Measurements from ENCODE around the gene CACNA1B. TPM values are rescaled to one million over a fixed set of nuclear protein-coding genes. Genes with fewer than 3 reads are reported as not detected.

The CACNA1B gene
- total RNA-seq, 1 experiment from 2014 or later = 1.7 TPM

DNA sequence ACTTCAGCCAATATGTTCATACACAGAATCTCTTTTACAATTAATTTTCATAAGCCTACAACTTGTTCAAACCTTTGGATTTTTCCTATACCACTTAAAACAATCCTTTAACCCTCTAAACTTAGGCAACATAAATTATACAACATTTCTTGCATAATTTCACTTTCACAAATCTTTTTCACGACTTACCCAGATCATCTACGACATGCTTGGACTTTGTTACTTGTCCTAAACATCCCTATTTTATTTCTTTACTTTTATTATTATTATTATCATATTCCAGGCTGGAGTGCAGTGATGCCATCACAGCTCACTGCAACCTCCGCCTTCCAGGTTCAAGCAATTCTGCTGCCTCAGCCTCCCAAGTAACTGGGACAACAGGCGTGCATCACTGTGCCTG is 68.0 kb downstream of the CACNA1B start:
- H3K4me1 ChIP-seq (ENCODE audit: control insufficient read depth in 1 of 2, insufficient read depth in 2 of 2, low read length in 2 of 2) = no peaks in the 10 kb centered on the region
- H3K4me2 ChIP-seq (ENCODE audit: low read length) = no peak overlapping the region
- no peaks in the 10 kb centered on the region for H3K9me2 ChIP-seq (ENCODE audit: insufficient read depth)
- ATAC-seq (no peak), DNase-seq (ENCODE audit: low read depth, low spot score) (no peak)
- H2AFZ ChIP-seq (ENCODE audit: low read depth, low read length, poor library complexity, severe bottlenecking) = no peak overlapping the region
- H3K79me2 ChIP-seq (ENCODE audit: insufficient read depth, low read length) = no peaks in the 10 kb centered on the region
- intact Hi-C loops (cut with micrococcal nuclease) = no loop called here
- no peaks in the 10 kb centered on the region for H3K36me3 ChIP-seq (ENCODE audit: control insufficient read depth in 1 of 2, insufficient read depth in 2 of 2, low read length in 2 of 2)
- no peaks in the 10 kb centered on the region for H4K20me1 ChIP-seq (ENCODE audit: insufficient read depth)
- TF ChIP-seq TCF7L2 (IDR thresholded peaks at IDR 0.05; ENCODE audit: borderline replicate concordance, extremely low read depth, insufficient read depth, insufficient read length) (no peak), CBX3 (IDR thresholded peaks at IDR 0.05; ENCODE audit: low read depth) (peak; percentile 53; the same call in 1 of the 2 replicates)
- H3K27ac ChIP-seq (ENCODE audit: low read depth, low read length) = no peak overlapping the region
- ChIA-PET POLR2A (no interaction called here), RAD21 (ENCODE audit: low non-redundant PET in 1 of 2, low total read pairs in 2 of 2, uncharacterized antibody in 2 of 2, unreplicated experiment in 2 of 2) (no interaction called here), CTCF (no interaction called here)
- H3K4me3 ChIP-seq (replicated peaks in 1 of 2; ENCODE audit: low read depth in 1 of 2, low read length in 2 of 2) = no peak overlapping the region
- H3K9me3 ChIP-seq (ENCODE audit: control insufficient read depth in 1 of 2, insufficient read depth in 1 of 2, low read depth in 1 of 2, low read length in 2 of 2) = peaks cover 31 to 35% of the 10 kb centered on the region in 2 experiments; a peak in 3 of 4 replicates
- H3K9ac ChIP-seq (ENCODE audit: low read length) = no peak overlapping the region
- H3K27me3 ChIP-seq (ENCODE audit: insufficient read depth, low read length) = no peaks in the 10 kb centered on the region
- no TSS peak for BruUV-seq (replicated peaks)

DNA sequence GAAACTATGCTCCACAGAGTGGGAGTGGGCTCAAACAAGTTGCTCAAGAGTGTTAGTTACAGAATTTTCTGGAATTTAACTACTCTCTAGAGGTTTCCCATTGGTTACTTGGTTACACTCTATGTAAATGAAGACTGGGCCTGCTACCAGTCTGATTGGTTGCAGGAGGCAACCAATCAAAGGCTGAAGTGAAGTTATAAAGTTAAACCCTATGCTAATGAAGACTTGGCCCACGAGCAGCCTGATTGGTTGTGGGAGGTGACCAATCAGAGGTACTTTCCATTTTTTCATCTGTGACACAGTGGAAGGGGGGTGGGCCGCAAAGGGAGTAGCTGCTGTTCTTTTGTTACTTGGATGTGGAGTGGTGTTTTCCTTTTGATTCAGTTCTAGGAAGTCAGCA is 69.4 kb downstream of the CACNA1B start:
- TF ChIP-seq ZNF274 (IDR thresholded peaks at IDR 0.05; ENCODE audit: low read depth, low read length) (no peak), SIN3A (IDR thresholded peaks at IDR 0.05; ENCODE audit: low read depth) (no peak), EZH2 (IDR thresholded peaks at IDR 0.05) (no peak), TCF7L2 (IDR thresholded peaks at IDR 0.05; ENCODE audit: borderline replicate concordance, extremely low read depth, insufficient read depth, insufficient read length) (no peak), SRF (IDR thresholded peaks at IDR 0.05; ENCODE audit: low read depth) (no peak), POLR2A (IDR thresholded peaks at IDR 0.05; ENCODE audit: borderline replicate concordance, extremely low read depth, insufficient read depth, insufficient read length) (no peak), SP1 (IDR thresholded peaks at IDR 0.05; ENCODE audit: low read depth) (no peak)
- Histone ChIP-seq H3K79me2 (ENCODE audit: insufficient read depth, low read length) (no peaks in the 10 kb centered on the region), H3K36me3 (ENCODE audit: control insufficient read depth in 1 of 2, insufficient read depth in 2 of 2, low read length in 2 of 2) (no peaks in the 10 kb centered on the region), H3K9ac (ENCODE audit: low read length) (no peak overlapping the region), H3K4me2 (ENCODE audit: low read length) (no peak overlapping the region), H2AFZ (ENCODE audit: low read depth, low read length, poor library complexity, severe bottlenecking) (no peak overlapping the region), H3K4me1 (ENCODE audit: control insufficient read depth in 1 of 2, insufficient read depth in 2 of 2, low read length in 2 of 2) (no peaks in the 10 kb centered on the region), H3K9me2 (ENCODE audit: insufficient read depth) (no peaks in the 10 kb centered on the region), H3K9me3 (ENCODE audit: control insufficient read depth in 1 of 2, insufficient read depth in 1 of 2, low read depth in 1 of 2, low read length in 2 of 2) (peaks cover 31 to 35% of the 10 kb centered on the region in 2 experiments; a peak in 3 of 4 replicates), H3K27ac (ENCODE audit: low read depth, low read length) (no peak overlapping the region), H3K4me3 (replicated peaks in 1 of 2; ENCODE audit: low read depth in 1 of 2, low read length in 2 of 2) (no peak overlapping the region), H3K27me3 (ENCODE audit: insufficient read depth, low read length) (no peaks in the 10 kb centered on the region), H4K20me1 (ENCODE audit: insufficient read depth) (no peaks in the 10 kb centered on the region)
- CTCF ChIA-PET = no interaction called here
- intact Hi-C loops (cut with micrococcal nuclease) = no loop called here
- DNase-seq (ENCODE audit: low read depth, low spot score) (no peak), ATAC-seq (no peak)
- RAD21 ChIA-PET (ENCODE audit: low non-redundant PET in 1 of 2, low total read pairs in 2 of 2, uncharacterized antibody in 2 of 2, unreplicated experiment in 2 of 2) = no interaction called here
- POLR2A ChIA-PET = no interaction called here
- no TSS peak for BruUV-seq (replicated peaks)
